ENCODE data around the gene HMCN1. TPM values are rescaled to one million over a fixed set of nuclear protein-coding genes. Genes with fewer than 3 reads are reported as not detected.

HMCN1 gene
- total RNA-seq, 4 donors from 2014 or later = 3.3 to 8.9 (median 6.6) TPM

GRCh38 chr1:185926588-185926987 lies 192.4 kb downstream of the HMCN1 start:
- TF ChIP-seq, protein P1, sequence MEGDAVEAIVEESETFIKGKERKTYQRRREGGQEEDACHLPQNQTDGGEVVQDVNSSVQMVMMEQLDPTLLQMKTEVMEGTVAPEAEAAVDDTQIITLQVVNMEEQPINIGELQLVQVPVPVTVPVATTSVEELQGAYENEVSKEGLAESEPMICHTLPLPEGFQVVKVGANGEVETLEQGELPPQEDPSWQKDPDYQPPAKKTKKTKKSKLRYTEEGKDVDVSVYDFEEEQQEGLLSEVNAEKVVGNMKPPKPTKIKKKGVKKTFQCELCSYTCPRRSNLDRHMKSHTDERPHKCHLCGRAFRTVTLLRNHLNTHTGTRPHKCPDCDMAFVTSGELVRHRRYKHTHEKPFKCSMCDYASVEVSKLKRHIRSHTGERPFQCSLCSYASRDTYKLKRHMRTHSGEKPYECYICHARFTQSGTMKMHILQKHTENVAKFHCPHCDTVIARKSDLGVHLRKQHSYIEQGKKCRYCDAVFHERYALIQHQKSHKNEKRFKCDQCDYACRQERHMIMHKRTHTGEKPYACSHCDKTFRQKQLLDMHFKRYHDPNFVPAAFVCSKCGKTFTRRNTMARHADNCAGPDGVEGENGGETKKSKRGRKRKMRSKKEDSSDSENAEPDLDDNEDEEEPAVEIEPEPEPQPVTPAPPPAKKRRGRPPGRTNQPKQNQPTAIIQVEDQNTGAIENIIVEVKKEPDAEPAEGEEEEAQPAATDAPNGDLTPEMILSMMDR (IDR thresholded peaks at IDR 0.05) = no peak
- no peak for TF ChIP-seq POLR2A (IDR thresholded peaks at IDR 0.05)
- no peak for DNase-seq
- Histone ChIP-seq H3K4me3 (replicated peaks in 1 of 3) (no peak overlapping the region), H3K9me3 (no peaks in the 10 kb centered on the region), H3K36me3 (no peaks in the 10 kb centered on the region), H3K4me1 (peaks cover 0 to 12% of the 10 kb centered on the region in 2 donors), H3K27me3 (no peaks in the 10 kb centered on the region), H3K27ac (no peak overlapping the region)
- 62 to 66% methylated on average over 3 of the region's 3 CpGs for WGBS, 2 donors
- intact Hi-C loops (cut with DNase I) = no loop called here

GRCh38 chr1:185929776-185930175 lies 195.6 kb downstream of the HMCN1 start:
- TF ChIP-seq, protein P1 (IDR thresholded peaks at IDR 0.05) = no peak
- no peak for TF ChIP-seq POLR2A (IDR thresholded peaks at IDR 0.05)
- H3K4me3 ChIP-seq (replicated peaks in 1 of 3) = no peak overlapping the region
- no peaks in the 10 kb centered on the region for H3K36me3 ChIP-seq
- DNase-seq = no peak
- 48 to 59% methylated on average over 1 of the region's 1 CpG for WGBS, 2 donors
- intact Hi-C loops (cut with DNase I) = no loop called here
- no peaks in the 10 kb centered on the region for H3K27me3 ChIP-seq
- no peaks in the 10 kb centered on the region for H3K9me3 ChIP-seq
- no peak overlapping the region for H3K27ac ChIP-seq
- H3K4me1 ChIP-seq = peaks cover 0 to 12% of the 10 kb centered on the region in 2 donors

- Histone ChIP-seq H3K4me1 (peaks cover 0 to 12% of the 10 kb centered on the region in 2 donors), H3K27me3 (no peaks in the 10 kb centered on the region), H3K9me3 (no peaks in the 10 kb centered on the region), H3K27ac (no peak overlapping the region), H3K4me3 (replicated peaks in 1 of 3) (no peak overlapping the region), H3K36me3 (no peaks in the 10 kb centered on the region)
- intact Hi-C loops (cut with DNase I) = no loop called here
- WGBS, 2 donors = 96 to 98% methylated on average over 2 of the region's 2 CpGs
- no peak for DNase-seq
- TF ChIP-seq POLR2A (IDR thresholded peaks at IDR 0.05) = no peak
- TF ChIP-seq, protein P1 (IDR thresholded peaks at IDR 0.05) = no peak
These were observed 197.2 kb downstream of the HMCN1 start for GRCh38 chr1:185931438-185931837.

- Histone ChIP-seq H3K36me3 (no peaks in the 10 kb centered on the region), H3K4me3 (replicated peaks in 1 of 3) (no peak overlapping the region), H3K27me3 (no peaks in the 10 kb centered on the region), H3K27ac (no peak overlapping the region), H3K4me1 (peaks cover 0 to 12% of the 10 kb centered on the region in 2 donors), H3K9me3 (no peaks in the 10 kb centered on the region)
- 94% methylated on average over 4 of the region's 4 CpGs for WGBS, 2 donors
- TF ChIP-seq POLR2A (IDR thresholded peaks at IDR 0.05) = no peak
- TF ChIP-seq, protein P1 (IDR thresholded peaks at IDR 0.05) = no peak
- no peak for DNase-seq
- intact Hi-C loops (cut with DNase I) = no loop called here
These were observed 199.4 kb downstream of the HMCN1 start for GRCh38 chr1:185933580-185933979.

DNA sequence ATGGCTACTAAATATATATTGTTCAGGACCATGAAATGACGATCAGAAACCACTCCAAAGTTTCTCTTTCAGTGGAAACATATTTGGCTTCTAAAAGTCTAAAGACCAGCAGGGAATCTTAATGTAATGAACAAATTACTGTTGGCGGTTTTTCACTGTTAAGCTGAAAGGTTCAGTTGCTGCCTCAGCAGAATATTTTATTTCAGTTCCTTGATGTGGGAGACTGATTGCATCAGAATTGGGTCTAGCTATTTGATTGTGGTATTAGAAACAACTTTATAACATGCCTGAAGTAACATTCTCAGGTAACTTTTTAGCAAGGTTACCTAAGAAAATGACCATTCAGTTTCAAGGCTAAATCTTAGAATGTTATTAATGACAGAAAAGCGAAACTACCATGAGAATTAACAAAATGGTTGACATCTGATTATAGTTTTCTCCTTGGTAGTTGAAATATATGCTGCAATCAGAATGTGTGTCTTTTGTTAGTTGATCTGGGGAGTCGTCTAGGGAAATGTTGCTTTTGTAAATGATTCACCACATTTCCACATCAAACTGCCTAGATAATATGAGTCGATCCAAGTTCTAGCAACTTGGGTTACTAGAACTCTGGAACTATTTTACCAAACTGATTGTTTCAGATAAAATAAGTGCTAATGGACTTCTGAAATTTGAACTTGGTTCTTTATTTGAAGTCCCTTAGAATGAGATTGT lies 200.4 kb downstream of the HMCN1 start:
- Histone ChIP-seq H3K4me1 (peaks cover 0 to 9% of the 10 kb centered on the region in 2 donors), H3K9me3 (no peaks in the 10 kb centered on the region), H3K4me3 (replicated peaks in 1 of 3) (no peak overlapping the region), H3K27me3 (no peaks in the 10 kb centered on the region), H3K36me3 (no peaks in the 10 kb centered on the region), H3K27ac (no peak overlapping the region)
- intact Hi-C loops (cut with DNase I) = no loop called here
- no peak for DNase-seq
- WGBS, 2 donors = 86 to 87% methylated on average over 5 of the region's 5 CpGs
- no peak for TF ChIP-seq POLR2A (IDR thresholded peaks at IDR 0.05)
- TF ChIP-seq, protein P1 (IDR thresholded peaks at IDR 0.05) = no peak

Data from thyroid gland (tissue), 4 donors.